ENCODE results near the gene BCL2. TPM values are rescaled to one million over a fixed set of nuclear protein-coding genes. Genes with fewer than 3 reads are reported as not detected.

BCL2 gene
- total RNA-seq, 1 experiment from 2014 or later = 1.3 TPM

DNA sequence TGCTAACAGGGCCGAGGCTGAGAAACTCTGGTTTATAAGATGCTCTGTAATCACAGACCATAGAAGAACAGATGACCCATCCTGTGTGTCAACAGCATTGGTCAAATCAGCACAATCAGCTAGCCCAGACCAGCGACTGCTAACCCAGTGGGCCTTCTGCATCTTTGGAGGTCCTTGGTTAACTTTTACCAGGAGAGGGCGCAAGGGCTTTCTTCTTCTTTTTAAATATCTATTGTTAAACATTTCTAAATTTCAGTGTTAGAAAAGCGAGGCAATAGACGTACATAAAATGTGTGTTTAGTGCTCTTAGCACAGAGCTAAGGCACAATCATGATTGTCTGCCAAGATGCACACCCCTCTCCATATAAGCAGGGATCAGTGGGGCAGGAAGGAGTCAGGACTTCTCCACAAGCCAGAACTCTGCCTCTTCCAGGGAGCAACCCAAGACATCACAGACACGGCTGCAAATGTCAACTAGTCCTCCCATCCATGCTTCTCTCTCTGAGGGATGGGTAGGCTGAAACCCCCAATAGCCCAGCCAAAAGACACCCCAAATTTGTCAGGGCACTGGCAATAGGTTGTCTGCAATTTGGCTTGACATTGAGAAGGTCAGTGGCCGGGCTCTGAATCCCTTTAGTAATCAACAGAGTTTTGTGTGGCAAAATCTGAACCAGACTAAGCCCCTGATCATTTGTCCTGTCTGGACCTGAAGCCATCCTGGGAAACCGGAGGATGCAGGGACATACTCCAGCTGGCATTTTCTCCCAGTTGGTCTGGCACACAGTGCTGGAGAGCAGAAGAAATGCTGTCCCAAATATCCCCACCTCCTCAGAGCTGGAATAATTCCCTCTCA, 188.2 kb downstream of the BCL2 start:
- TF ChIP-seq, protein P1, sequence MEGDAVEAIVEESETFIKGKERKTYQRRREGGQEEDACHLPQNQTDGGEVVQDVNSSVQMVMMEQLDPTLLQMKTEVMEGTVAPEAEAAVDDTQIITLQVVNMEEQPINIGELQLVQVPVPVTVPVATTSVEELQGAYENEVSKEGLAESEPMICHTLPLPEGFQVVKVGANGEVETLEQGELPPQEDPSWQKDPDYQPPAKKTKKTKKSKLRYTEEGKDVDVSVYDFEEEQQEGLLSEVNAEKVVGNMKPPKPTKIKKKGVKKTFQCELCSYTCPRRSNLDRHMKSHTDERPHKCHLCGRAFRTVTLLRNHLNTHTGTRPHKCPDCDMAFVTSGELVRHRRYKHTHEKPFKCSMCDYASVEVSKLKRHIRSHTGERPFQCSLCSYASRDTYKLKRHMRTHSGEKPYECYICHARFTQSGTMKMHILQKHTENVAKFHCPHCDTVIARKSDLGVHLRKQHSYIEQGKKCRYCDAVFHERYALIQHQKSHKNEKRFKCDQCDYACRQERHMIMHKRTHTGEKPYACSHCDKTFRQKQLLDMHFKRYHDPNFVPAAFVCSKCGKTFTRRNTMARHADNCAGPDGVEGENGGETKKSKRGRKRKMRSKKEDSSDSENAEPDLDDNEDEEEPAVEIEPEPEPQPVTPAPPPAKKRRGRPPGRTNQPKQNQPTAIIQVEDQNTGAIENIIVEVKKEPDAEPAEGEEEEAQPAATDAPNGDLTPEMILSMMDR (conservative IDR thresholded peaks at IDR 0.05) = peak; percentile 78
- no peak overlapping the region for H2AFZ ChIP-seq (ENCODE audit: low read length)
- no peak overlapping the region for H2BK5ac ChIP-seq (ENCODE audit: insufficient read length, low read length)
- peaks cover 0 to 4% of the 10 kb centered on the region in 2 experiments; a peak in 1 of 5 replicates for H3K9me3 Mint-ChIP-seq
- no peak overlapping the region for H3K23ac ChIP-seq (ENCODE audit: insufficient read length, low read depth, low read length)
- H3T11ph ChIP-seq (ENCODE audit: low read length) = no peak overlapping the region
- no peaks in the 10 kb centered on the region for H4K20me1 ChIP-seq (ENCODE audit: control insufficient read depth, insufficient read depth, insufficient read length)
- peaks cover 18 to 22% of the 10 kb centered on the region in 2 experiments for H3K4me1 Mint-ChIP-seq
- no peak overlapping the region for H3K56ac ChIP-seq (ENCODE audit: insufficient read length, low read depth, low read length)
- H2BK120ac ChIP-seq (ENCODE audit: low read depth, low read length, poor library complexity, severe bottlenecking) = no peak overlapping the region
- H3K14ac ChIP-seq (ENCODE audit: insufficient read depth, low read length) = no peak overlapping the region
- no peak overlapping the region for H3K9ac ChIP-seq (ENCODE audit: extremely low read depth, insufficient read length, low read length)
- 0 out of 2 replicates have a peak, but pooled peaks cover 3% of the 10 kb centered on the region for H3K4me1 ChIP-seq (ENCODE audit: insufficient read depth, low read length)
- H3K18ac ChIP-seq (ENCODE audit: insufficient read length, low read depth, low read length) = no peak overlapping the region
- H3K27me3 ChIP-seq (ENCODE audit: insufficient read depth, low read length) = no peaks in the 10 kb centered on the region
- no peak overlapping the region for H3K4ac ChIP-seq (ENCODE audit: low read depth, low read length)
- H3K36me3 Mint-ChIP-seq (ENCODE audit: insufficient read depth in 1 of 3, low read depth in 3 of 3) = no peaks in the 10 kb centered on the region; a peak in 1 of 7 replicates
- H3K27ac Mint-ChIP-seq = peak overlapping the region in 1 of 3 experiments; percentile 34; a peak in 1 of 7 replicates
- no peak overlapping the region for H3K4me3 Mint-ChIP-seq
- DNase-seq = peak; percentile 43
- H4K5ac ChIP-seq (ENCODE audit: insufficient read length, low read depth, low read length) = no peak overlapping the region
- peaks cover 6% of the 10 kb centered on the region for H3K27me3 Mint-ChIP-seq (ENCODE audit: low read depth)
- H3K4me2 ChIP-seq (ENCODE audit: insufficient read depth, insufficient read length, low read length) = no peak overlapping the region
- H3K23me2 ChIP-seq (ENCODE audit: insufficient read length, low read depth, low read length, poor library complexity, severe bottlenecking) = no peaks in the 10 kb centered on the region
- H3K27ac ChIP-seq (ENCODE audit: insufficient read length, low read depth, low read length) = no peak overlapping the region
- no peak overlapping the region for H2AK5ac ChIP-seq (ENCODE audit: insufficient read length, low read length)
- H2BK15ac ChIP-seq (ENCODE audit: low read depth, low read length) = no peak overlapping the region
- no peak overlapping the region for H2BK20ac ChIP-seq (ENCODE audit: low read depth, low read length, poor library complexity, severe bottlenecking)
- H3K79me1 ChIP-seq (ENCODE audit: insufficient read depth, low read depth, low read length, poor library complexity, severe bottlenecking) = no peaks in the 10 kb centered on the region
- no peak overlapping the region for H4K91ac ChIP-seq (ENCODE audit: insufficient read length, low read depth, low read length)
- no peak overlapping the region for H2BK12ac ChIP-seq (ENCODE audit: insufficient read length, low read depth, low read length)
- no peak overlapping the region for H4K8ac ChIP-seq (replicated peaks; ENCODE audit: insufficient read length, low read depth, low read length)
- no CpG with 5 or more reads among the region's 8 CpGs for WGBS (ENCODE audit: extremely low coverage, insufficient read length, low lambda C conversion rate)
- no peaks in the 10 kb centered on the region for H3K9me3 ChIP-seq (ENCODE audit: control insufficient read depth, low read depth, low read length)
- H3K79me2 ChIP-seq (ENCODE audit: insufficient read depth, low read length) = no peaks in the 10 kb centered on the region

All from H9 (cell line).